Fibroblast of villous mesenchyme (primary cell): ENCODE data around the gene POLDIP3. TPM values are rescaled to one million over a fixed set of nuclear protein-coding genes. Genes with fewer than 3 reads are reported as not detected.
"Not testable (repeated sequence)": the region's sequence is repeated elsewhere in the genome, so short reads cannot be mapped to it uniquely, and the experiment has no call there.

Source experiments
- DNase-seq: peaks from one replicate; pipeline ENCODE4 v3.0.0-alpha.2; 2010; ENCODE audit warnings: low read depth
- H3K4me3 ChIP-seq: 2 replicates; pipeline ENCODE4 v1.5.1; 2011; ENCODE audit warnings: low read depth, mild to moderate bottlenecking, low read length
- CTCF ChIP-seq: IDR thresholded peaks from 2 replicates; pipeline ENCODE4 v1.5.1; 2012; ENCODE audit warnings: low read depth, mild to moderate bottlenecking, low read length; ENCODE audit not compliant: insufficient read depth
- total RNA-seq: library from RNA; depleted of rRNA; stranded (reverse); fragments of >200 nt; gene quantifications from 2 replicates; pipeline ENCODE4 v1.2.3, GENCODE V29; 2012

The POLDIP3 gene
- total RNA-seq, 1 donor: 26.3 TPM

- peak overlapping the region; percentile 21 for H3K4me3 ChIP-seq
- TF ChIP-seq CTCF: no peak
These were observed 5.8 kb downstream of the POLDIP3 start for GRCh38 chr22:42608823-42609361.

GRCh38 chr22:42608136-42608822 lies 6.4 kb downstream of the POLDIP3 start:
- no peak for DNase-seq
- H3K4me3 ChIP-seq: no peak overlapping the region
- no peak for TF ChIP-seq CTCF

More at GRCh38 chr22:42608823-42609361, 5.8 kb downstream of the POLDIP3 start:
- peak; percentile 62 for DNase-seq

GRCh38 chr22:42607641-42608040 lies 7.0 kb downstream of the POLDIP3 start:
- not testable (repeated sequence) for DNase-seq, H3K4me3 ChIP-seq

- TF ChIP-seq CTCF: no peak
- no peak for DNase-seq
- H3K4me3 ChIP-seq: no peak overlapping the region
These were observed 10.3 kb downstream of the POLDIP3 start for GRCh38 chr22:42604403-42604802.

- H3K4me3 ChIP-seq: no peak overlapping the region
- no peak for DNase-seq
- no peak for TF ChIP-seq CTCF
These were observed 11.3 kb downstream of the POLDIP3 start for GRCh38 chr22:42603427-42603826.

- TF ChIP-seq CTCF: no peak
- no peak overlapping the region for H3K4me3 ChIP-seq
- no peak for DNase-seq
These were observed 12.2 kb downstream of the POLDIP3 start for GRCh38 chr22:42602470-42602869.

- no peak for DNase-seq
- H3K4me3 ChIP-seq: no peak overlapping the region
- TF ChIP-seq CTCF: no peak
These were observed 12.7 kb downstream of the POLDIP3 start for GRCh38 chr22:42601879-42602465.
